BE2C (cell line): ENCODE measurements around the gene ST14.
"Not testable (repeated sequence)": the region's sequence is repeated elsewhere in the genome, so short reads cannot be mapped to it uniquely, and the experiment has no call there.

Source experiments
- DNase-seq: peaks from one replicate; pipeline ENCODE4 v3.0.0-alpha.2; 2020
- H3K27me3 ChIP-seq: fragments of 250-450 bp; sonication (Bioruptor Pico); 2 replicates; pipeline ENCODE4 v1.5.1; 2020; ENCODE audit warnings: mild to moderate bottlenecking
- H3K36me3 ChIP-seq: fragments of 250-450 bp; sonication (Bioruptor Pico); 2 replicates; pipeline ENCODE4 v1.5.1; 2020; ENCODE audit warnings: mild to moderate bottlenecking
- H3K4me1 ChIP-seq: fragments of 250-450 bp; sonication (Bioruptor Pico); 2 replicates; pipeline ENCODE4 v1.5.1; 2020
- H3K4me3 ChIP-seq: 2 replicates; pipeline ENCODE4 v1.5.1; 2011; ENCODE audit warnings: low read depth, low read length
- H3K9me3 ChIP-seq: fragments of 250-450 bp; sonication (Bioruptor Pico); 2 replicates; pipeline ENCODE4 v1.5.1; 2020
- TF ChIP-seq, protein P1 (sequence below): IDR thresholded peaks from 2 replicates; pipeline ENCODE4 v1.5.1; 2012; ENCODE audit warnings: mild to moderate bottlenecking, low read depth, low read length

ST14 gene

DNA sequence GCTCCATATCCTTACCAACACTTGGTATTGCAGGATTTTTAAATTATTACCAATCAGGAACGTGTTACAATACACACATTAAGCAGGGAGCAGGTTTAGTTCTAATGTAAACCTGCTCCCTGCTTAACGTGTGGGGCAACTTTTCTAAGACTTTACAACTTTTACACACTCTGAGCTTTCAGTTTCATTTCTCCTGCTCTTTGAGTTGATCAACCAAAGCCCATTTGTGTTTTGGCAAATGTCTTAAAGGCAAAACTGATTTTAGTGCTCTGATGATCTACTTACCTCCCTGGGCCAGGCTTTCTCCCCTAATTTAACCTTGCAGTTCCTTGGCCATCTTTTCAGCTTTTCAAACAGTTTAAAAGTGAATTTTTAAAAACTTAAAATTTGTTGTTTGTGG, 84.2 kb downstream of the ST14 start:
- H3K4me3 ChIP-seq, result no peak overlapping the region
- H3K36me3 ChIP-seq, result 0 out of 2 replicates have a peak, but pooled peaks cover 3% of the 10 kb centered on the region
- H3K4me1 ChIP-seq, result no peaks in the 10 kb centered on the region
- TF ChIP-seq, protein P1, sequence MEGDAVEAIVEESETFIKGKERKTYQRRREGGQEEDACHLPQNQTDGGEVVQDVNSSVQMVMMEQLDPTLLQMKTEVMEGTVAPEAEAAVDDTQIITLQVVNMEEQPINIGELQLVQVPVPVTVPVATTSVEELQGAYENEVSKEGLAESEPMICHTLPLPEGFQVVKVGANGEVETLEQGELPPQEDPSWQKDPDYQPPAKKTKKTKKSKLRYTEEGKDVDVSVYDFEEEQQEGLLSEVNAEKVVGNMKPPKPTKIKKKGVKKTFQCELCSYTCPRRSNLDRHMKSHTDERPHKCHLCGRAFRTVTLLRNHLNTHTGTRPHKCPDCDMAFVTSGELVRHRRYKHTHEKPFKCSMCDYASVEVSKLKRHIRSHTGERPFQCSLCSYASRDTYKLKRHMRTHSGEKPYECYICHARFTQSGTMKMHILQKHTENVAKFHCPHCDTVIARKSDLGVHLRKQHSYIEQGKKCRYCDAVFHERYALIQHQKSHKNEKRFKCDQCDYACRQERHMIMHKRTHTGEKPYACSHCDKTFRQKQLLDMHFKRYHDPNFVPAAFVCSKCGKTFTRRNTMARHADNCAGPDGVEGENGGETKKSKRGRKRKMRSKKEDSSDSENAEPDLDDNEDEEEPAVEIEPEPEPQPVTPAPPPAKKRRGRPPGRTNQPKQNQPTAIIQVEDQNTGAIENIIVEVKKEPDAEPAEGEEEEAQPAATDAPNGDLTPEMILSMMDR, result no peak
- no peak for DNase-seq
- H3K27me3 ChIP-seq, result no peaks in the 10 kb centered on the region
- H3K9me3 ChIP-seq, result no peaks in the 10 kb centered on the region

DNA sequence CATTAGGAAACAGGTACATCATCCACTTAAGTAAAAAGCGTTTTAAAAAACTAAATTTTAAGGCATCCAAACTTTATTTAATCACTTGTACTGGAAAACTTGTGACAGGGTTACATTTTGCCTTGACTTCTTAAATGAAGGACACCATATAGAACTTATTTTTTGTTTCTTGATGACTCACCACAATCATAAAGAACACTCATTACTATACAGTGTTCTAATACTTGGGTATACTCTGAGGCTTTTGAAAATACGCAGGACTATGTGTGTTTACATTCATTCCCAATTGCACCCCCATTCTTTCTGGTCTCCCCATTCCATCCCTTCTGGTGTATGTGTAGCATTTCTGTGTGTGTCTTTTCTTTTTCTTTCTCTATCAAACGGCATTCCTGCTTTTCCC, 85.3 kb downstream of the ST14 start:
- Histone ChIP-seq H3K4me3 (no peak overlapping the region), H3K4me1 (no peaks in the 10 kb centered on the region), H3K9me3 (no peaks in the 10 kb centered on the region), H3K36me3 (0 out of 2 replicates have a peak, but pooled peaks cover 3% of the 10 kb centered on the region), H3K27me3 (no peaks in the 10 kb centered on the region)
- TF ChIP-seq, protein P1, result no peak
- DNase-seq, result no peak

DNA sequence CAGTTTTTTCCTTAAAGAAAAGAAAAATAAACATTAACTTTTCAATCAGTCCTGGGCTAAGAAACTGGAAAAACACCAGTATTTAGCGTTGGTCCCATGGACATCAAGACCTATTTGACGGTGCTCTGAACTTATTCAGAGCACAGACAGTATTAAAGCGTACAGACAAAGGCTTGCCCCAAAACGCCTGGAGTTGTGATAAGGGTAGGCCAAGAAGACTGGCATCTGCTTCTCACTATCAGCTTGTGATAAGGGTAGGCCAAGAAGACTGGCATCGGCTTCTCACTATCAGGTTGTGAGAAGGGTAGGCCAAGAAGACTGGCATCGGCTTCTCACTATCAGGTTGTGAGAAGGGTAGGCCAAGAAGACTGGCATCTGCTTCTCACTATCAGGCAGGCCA, 85.8 kb downstream of the ST14 start:
- H3K9me3 ChIP-seq, DNase-seq, H3K36me3 ChIP-seq, H3K4me3 ChIP-seq, H3K4me1 ChIP-seq, H3K27me3 ChIP-seq: not testable (repeated sequence)

DNA sequence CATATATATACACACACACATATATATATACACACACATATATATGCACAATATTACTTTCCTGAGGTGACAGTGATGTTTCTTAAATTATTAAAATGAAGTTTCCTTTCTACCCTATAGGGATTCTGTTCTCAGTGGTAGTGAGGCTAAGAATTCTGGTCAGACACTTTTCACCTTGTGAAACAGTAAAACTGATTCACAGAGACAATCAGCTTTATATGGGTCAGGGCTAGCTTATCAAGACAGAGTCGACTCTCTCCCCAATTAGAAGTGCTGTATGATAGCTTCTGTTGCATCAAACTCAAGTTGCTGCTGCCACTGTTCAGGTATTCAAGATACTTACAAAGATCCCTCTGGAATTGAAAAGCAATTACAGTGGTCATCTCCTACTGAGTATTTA, 86.7 kb downstream of the ST14 start:
- no peak for DNase-seq
- Histone ChIP-seq H3K9me3 (no peaks in the 10 kb centered on the region), H3K27me3 (no peaks in the 10 kb centered on the region), H3K4me3 (no peak overlapping the region), H3K4me1 (no peaks in the 10 kb centered on the region), H3K36me3 (0 out of 2 replicates have a peak, but pooled peaks cover 3% of the 10 kb centered on the region)
- TF ChIP-seq, protein P1, result no peak

DNA sequence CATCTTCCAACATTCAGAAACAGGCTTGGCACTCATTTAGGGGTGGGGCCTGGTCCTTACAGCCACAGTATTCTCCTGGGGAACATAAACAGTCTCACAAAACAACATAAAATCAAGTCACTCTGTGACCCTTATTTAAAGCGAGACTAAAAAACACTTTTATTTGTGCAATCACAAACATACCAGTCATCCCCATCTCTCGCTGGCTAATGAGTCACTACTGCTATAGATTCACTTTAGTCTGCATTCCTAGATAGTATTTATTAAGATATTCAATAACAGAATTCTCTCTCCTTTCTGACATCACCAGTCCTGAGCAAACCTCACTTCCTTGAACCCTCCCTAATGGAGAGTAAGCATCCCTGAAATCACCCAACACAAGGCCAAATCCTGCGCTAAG, 87.2 kb downstream of the ST14 start:
- TF ChIP-seq, protein P1, result no peak
- H3K9me3 ChIP-seq, result no peaks in the 10 kb centered on the region
- no peak for DNase-seq

DNA sequence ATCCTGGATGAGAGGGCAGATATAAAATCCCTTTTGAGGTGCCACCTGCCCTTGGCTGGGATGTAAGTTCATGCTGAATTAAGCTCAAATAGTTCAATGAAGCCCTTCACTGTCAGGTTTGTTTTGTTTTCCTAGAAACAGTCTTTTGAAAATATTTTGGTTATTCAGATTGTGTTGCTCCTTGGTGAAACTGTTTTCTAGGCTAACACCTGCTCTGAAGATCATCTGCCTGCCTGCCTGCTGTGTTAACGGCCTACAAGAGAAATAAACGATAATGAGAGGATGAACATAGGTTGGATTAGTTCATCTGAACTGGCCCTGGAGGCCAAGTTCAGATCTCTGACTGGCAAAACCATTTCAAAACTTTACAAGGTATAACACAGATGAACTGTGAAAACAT, 87.7 kb downstream of the ST14 start:
- H3K9me3 ChIP-seq, result no peaks in the 10 kb centered on the region
- 0 out of 2 replicates have a peak, but pooled peaks cover 3% of the 10 kb centered on the region for H3K36me3 ChIP-seq
- H3K27me3 ChIP-seq, result no peaks in the 10 kb centered on the region
- H3K4me3 ChIP-seq, result no peak overlapping the region
- TF ChIP-seq, protein P1, result no peak
- H3K4me1 ChIP-seq, result no peaks in the 10 kb centered on the region
- no peak for DNase-seq

More for the DNA sequence above, 87.2 kb downstream of the ST14 start:
- Histone ChIP-seq H3K36me3 (0 out of 2 replicates have a peak, but pooled peaks cover 3% of the 10 kb centered on the region), H3K4me1 (no peaks in the 10 kb centered on the region), H3K4me3 (no peak overlapping the region), H3K27me3 (no peaks in the 10 kb centered on the region)

DNA sequence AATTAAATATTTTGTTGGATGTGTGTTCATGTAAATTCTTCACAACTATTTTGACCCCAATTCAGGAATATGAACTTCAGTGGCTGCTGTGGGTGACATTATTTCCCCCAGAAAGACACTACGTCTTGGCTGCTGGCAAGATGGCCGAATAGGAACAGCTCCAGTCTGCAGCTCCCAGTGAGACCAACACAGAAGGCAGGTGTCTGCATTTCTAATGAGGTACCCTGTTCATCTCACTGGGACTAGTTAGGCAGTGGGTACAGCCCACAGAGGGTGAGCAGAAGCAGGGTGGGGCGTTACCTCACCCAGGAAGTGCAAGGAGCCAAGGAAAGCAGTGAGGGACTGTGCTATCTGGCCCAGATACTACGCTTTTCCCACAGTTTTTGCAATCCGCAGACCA, 89.8 kb downstream of the ST14 start:
- Histone ChIP-seq H3K9me3 (no peaks in the 10 kb centered on the region), H3K36me3 (0 out of 2 replicates have a peak, but pooled peaks cover 3% of the 10 kb centered on the region), H3K4me1 (no peaks in the 10 kb centered on the region), H3K4me3 (no peak overlapping the region), H3K27me3 (no peaks in the 10 kb centered on the region)
- DNase-seq, result no peak
- TF ChIP-seq, protein P1, result no peak

DNA sequence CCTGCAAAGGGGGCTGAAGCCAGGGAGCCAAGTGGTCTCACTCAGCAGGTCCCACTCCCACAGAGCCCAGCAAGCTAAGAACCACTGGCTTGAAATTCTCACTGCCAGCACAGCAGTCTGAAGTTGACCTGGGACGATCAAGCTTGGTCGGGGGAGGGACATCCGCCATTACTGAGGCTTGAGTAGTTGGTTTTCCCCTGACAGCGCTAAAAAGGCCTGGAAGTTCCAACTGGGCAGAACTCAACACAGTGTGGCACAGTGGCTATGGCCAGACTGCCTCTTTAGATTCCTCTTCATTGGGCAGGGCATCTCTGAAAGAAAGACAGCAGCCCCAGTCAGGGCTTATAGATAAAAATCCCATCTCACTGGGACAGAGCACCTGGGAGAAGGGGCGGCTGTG, 90.3 kb downstream of the ST14 start:
- not testable (repeated sequence) for H3K27me3 ChIP-seq, H3K4me3 ChIP-seq, H3K4me1 ChIP-seq, H3K9me3 ChIP-seq, DNase-seq, H3K36me3 ChIP-seq

DNA sequence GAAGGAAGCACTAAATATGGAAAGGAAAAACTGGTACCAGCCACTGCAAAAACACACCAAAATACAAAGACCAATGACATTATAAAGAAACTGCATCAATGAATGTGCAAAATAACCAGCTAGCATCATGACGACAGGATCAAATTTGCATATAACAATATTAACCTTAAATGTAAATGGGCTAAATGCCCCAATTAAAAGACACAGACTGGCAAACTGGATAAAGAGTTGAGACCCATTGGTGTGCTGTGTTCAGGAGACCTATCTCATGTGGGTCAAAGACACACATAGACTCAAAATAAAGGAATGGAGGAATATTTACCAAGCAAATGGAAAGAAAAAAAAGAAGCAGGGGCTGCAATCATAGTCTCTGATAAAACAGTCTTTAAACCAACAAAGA, 92.2 kb downstream of the ST14 start:
- H3K4me1 ChIP-seq, H3K36me3 ChIP-seq, H3K4me3 ChIP-seq, DNase-seq, H3K27me3 ChIP-seq, H3K9me3 ChIP-seq: not testable (repeated sequence)
